Adrenal gland (tissue), 5 donors: Measurements from ENCODE around the gene GPR52.

ENCODE experiments used
- POLR2A ChIP-seq, 2 donors: fragments of 450-650 bp; IDR thresholded peaks; one replicate each; pipeline ENCODE4 v1.6.1; 2017; ENCODE audit warnings: antibody characterized with exemption in 2 of 2, mild to moderate bottlenecking in 2 of 2, moderate library complexity in 1 of 2
- TF ChIP-seq, protein P1 (sequence below), 6 experiments: fragments of 450-650 bp in 4 of 6; fragments of 200-600 bp in 2 of 6; sonication (generic) in 1 of 6; IDR thresholded peaks; 1 replicate in 5 of 6; 2 replicates in 1 of 6; pipeline versions ENCODE4 v1.5.1 to v1.8.0; 2016 to 2021; ENCODE audit warnings: antibody characterized with exemption in 6 of 6, mild to moderate bottlenecking in 2 of 6, moderate library complexity in 1 of 6
- donor health status: DM: no; HTN: no; CAD: no.

DNA sequence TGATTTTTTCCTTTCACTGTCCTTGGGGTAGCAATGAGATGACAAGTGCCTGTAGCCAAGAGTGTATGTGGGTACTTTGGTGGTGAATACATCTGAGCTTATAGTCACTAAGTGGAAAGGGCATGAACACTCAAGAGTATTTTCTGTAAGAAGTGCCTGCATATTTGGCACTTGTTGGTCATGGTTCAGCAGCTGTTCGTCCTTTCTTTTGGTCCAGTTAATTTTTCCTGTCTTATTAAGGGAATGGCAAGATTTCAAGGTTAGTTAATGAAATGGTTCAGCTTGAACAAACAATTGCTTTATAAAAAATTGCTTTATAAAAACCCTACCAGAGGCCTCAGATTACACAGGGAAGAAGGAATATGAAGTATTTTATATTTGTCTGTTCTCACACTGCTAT lies 48.6 kb upstream of the GPR52 start:
- TF ChIP-seq, protein P1, sequence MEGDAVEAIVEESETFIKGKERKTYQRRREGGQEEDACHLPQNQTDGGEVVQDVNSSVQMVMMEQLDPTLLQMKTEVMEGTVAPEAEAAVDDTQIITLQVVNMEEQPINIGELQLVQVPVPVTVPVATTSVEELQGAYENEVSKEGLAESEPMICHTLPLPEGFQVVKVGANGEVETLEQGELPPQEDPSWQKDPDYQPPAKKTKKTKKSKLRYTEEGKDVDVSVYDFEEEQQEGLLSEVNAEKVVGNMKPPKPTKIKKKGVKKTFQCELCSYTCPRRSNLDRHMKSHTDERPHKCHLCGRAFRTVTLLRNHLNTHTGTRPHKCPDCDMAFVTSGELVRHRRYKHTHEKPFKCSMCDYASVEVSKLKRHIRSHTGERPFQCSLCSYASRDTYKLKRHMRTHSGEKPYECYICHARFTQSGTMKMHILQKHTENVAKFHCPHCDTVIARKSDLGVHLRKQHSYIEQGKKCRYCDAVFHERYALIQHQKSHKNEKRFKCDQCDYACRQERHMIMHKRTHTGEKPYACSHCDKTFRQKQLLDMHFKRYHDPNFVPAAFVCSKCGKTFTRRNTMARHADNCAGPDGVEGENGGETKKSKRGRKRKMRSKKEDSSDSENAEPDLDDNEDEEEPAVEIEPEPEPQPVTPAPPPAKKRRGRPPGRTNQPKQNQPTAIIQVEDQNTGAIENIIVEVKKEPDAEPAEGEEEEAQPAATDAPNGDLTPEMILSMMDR (IDR thresholded peaks at IDR 0.05), result no peak
- TF ChIP-seq POLR2A (IDR thresholded peaks at IDR 0.05), result no peak
